OCI-LY7 (cell line): Measurements from ENCODE around the gene MBNL3. TPM values are rescaled to one million over a fixed set of nuclear protein-coding genes. Genes with fewer than 3 reads are reported as not detected.

Source experiments
- BruUV-seq: library from RNA; stranded (reverse); fragments of 400-500 nt; replicated peaks from 2 replicates; lab custom pipeline; 2021; lab: Mats Ljungman, UMichigan
- CTCF ChIA-PET: fragments of 300-600 bp; sonication (Branson Sonifier 250); formaldehyde crosslinking; loops from one replicate; lab custom pipeline; 2022; ENCODE audit warnings: antibody characterized with exemption; ENCODE audit not compliant: unreplicated experiment; lab: Charles Lee
- POLR2A ChIA-PET: fragments of 300-600 bp; sonication (Branson Sonifier 250); formaldehyde crosslinking; loops from one replicate; lab custom pipeline; 2022; ENCODE audit warnings: antibody characterized with exemption; lab: Charles Lee
- DNase-seq: peaks from one replicate; pipeline ENCODE4 v3.0.0-alpha.2; 2015; ENCODE audit warnings: low spot score
- H2AFZ ChIP-seq: fragments of 200-600 bp; sonication (generic), shearing (Covaris generic); 2 replicates; pipeline ENCODE4 v1.6.1; 2014; ENCODE audit warnings: mild to moderate bottlenecking, antibody characterized with exemption, low read length, moderate library complexity
- H3K27ac ChIP-seq: fragments of 200-600 bp; sonication (generic); 2 replicates; pipeline ENCODE4 v1.5.1; 2014; ENCODE audit warnings: mixed run types, low read depth, mild to moderate bottlenecking, moderate library complexity, low read length, inconsistent platforms; ENCODE audit not compliant: poor library complexity, severe bottlenecking
- H3K36me3 ChIP-seq: fragments of 200-600 bp; sonication (generic); 2 replicates; pipeline ENCODE4 v1.6.1; 2014; ENCODE audit warnings: mild to moderate bottlenecking, antibody characterized with exemption, low read length, moderate library complexity, mixed read lengths; ENCODE audit not compliant: insufficient read depth
- H3K4me1 ChIP-seq: fragments of 200-600 bp; sonication (generic); 2 replicates; pipeline ENCODE4 v1.5.1; 2014; ENCODE audit warnings: mild to moderate bottlenecking, low read length; ENCODE audit not compliant: insufficient read depth, poor library complexity, severe bottlenecking
- H3K4me2 ChIP-seq: fragments of 200-600 bp; sonication (generic); 2 replicates; pipeline ENCODE4 v1.6.1; 2014; ENCODE audit warnings: mild to moderate bottlenecking, low read length
- H3K4me3 ChIP-seq: fragments of 200-600 bp; sonication (generic); 2 replicates; pipeline ENCODE4 v1.5.1; 2014; ENCODE audit warnings: mild to moderate bottlenecking, low read depth, low read length; ENCODE audit not compliant: poor library complexity, severe bottlenecking
- H3K79me2 ChIP-seq: fragments of 200-600 bp; sonication (generic); 2 replicates; pipeline ENCODE4 v1.6.1; 2016; ENCODE audit warnings: low read depth, mild to moderate bottlenecking, low read length, moderate library complexity, mixed read lengths; ENCODE audit not compliant: insufficient read depth
- H3K9me2 ChIP-seq: fragments of 200-600 bp; sonication (generic); 2 replicates; pipeline ENCODE4 v1.6.1; 2016; ENCODE audit warnings: mild to moderate bottlenecking, low read length, mixed read lengths; ENCODE audit not compliant: insufficient read depth
- H3K9me3 ChIP-seq: fragments of 200-600 bp; sonication (generic); 2 replicates; pipeline ENCODE4 v1.6.1; 2014; ENCODE audit warnings: mild to moderate bottlenecking, mixed run types, low read length, mixed read lengths
- H4K20me1 ChIP-seq: fragments of 200-600 bp; sonication (generic); 2 replicates; pipeline ENCODE4 v1.6.1; 2014; ENCODE audit warnings: mild to moderate bottlenecking, antibody characterized with exemption, low read length, moderate library complexity, mixed read lengths; ENCODE audit not compliant: insufficient read depth
- CTCF ChIP-seq: fragments of 200-600 bp; sonication (generic); conservative IDR thresholded peaks from 2 replicates; pipeline ENCODE4 v1.5.1; 2014; ENCODE audit warnings: mild to moderate bottlenecking, antibody characterized with exemption, low read length, moderate library complexity, mixed read lengths
- EZH2phosphoT487 ChIP-seq: fragments of 200-600 bp; sonication (generic); IDR thresholded peaks from 2 replicates; pipeline ENCODE4 v1.6.1; 2018; ENCODE audit warnings: low read depth, borderline replicate concordance, mild to moderate bottlenecking, mixed run types, antibody characterized with exemption, low read length, moderate library complexity, mixed read lengths
- intact Hi-C: fragments of 100-400 bp; cut with micrococcal nuclease; formaldehyde crosslinking; loops from one replicate; pipeline ENCODE4 v1.10.0; 2022; ENCODE audit not compliant: unreplicated experiment
- total RNA-seq, 2 experiments: library from RNA; depleted of rRNA in 1 of 2; stranded (reverse); fragments of >200 nt in 1 of 2; shearing (Covaris generic) in 1 of 2; gene quantifications; 2 replicates each; pipeline ENCODE4 v1.2.3, GENCODE V29; 2014 to 2022

The MBNL3 gene
- total RNA-seq, 2 experiments from 2014 or later, result 39.4 to 73.9 TPM

GRCh38 chrX:132414404-132414803 is 74.4 kb downstream of the MBNL3 start:
- CTCF ChIA-PET, result no interaction called here

GRCh38 chrX:132413459-132413858 is 75.4 kb downstream of the MBNL3 start:
- intact Hi-C loops, result no loop called here
- CTCF ChIA-PET, result no interaction called here

More at GRCh38 chrX:132414404-132414803, 74.4 kb downstream of the MBNL3 start:
- H3K27ac ChIP-seq, result no peak overlapping the region
- no peak for DNase-seq
- no peaks in the 10 kb centered on the region for H3K9me2 ChIP-seq
- no peak overlapping the region for H3K4me3 ChIP-seq
- intact Hi-C loops, result no loop called here
- TF ChIP-seq EZH2phosphoT487 (no peak), CTCF (no peak)
- no peaks in the 10 kb centered on the region for H3K36me3 ChIP-seq
- POLR2A ChIA-PET, result no interaction called here
- BruUV-seq, result no TSS peak
- H3K4me2 ChIP-seq, result no peak overlapping the region
- no peaks in the 10 kb centered on the region for H4K20me1 ChIP-seq
- H3K9me3 ChIP-seq, result no peaks in the 10 kb centered on the region
- no peaks in the 10 kb centered on the region for H3K4me1 ChIP-seq
- H2AFZ ChIP-seq, result no peak overlapping the region
- H3K79me2 ChIP-seq, result no peaks in the 10 kb centered on the region

More at GRCh38 chrX:132413459-132413858, 75.4 kb downstream of the MBNL3 start:
- Histone ChIP-seq H3K79me2 (no peaks in the 10 kb centered on the region), H4K20me1 (no peaks in the 10 kb centered on the region), H3K4me3 (no peak overlapping the region), H3K27ac (no peak overlapping the region), H3K36me3 (no peaks in the 10 kb centered on the region), H2AFZ (no peak overlapping the region), H3K4me2 (no peak overlapping the region), H3K9me3 (no peaks in the 10 kb centered on the region), H3K9me2 (no peaks in the 10 kb centered on the region), H3K4me1 (no peaks in the 10 kb centered on the region)
- TF ChIP-seq EZH2phosphoT487 (no peak), CTCF (no peak)
- BruUV-seq, result no TSS peak
- no peak for DNase-seq
- POLR2A ChIA-PET, result interaction anchor here (1.4 to 1.7 kb wide), 2 partner anchors 8 to 15 kb away, joined by 3 to 6 read pairs; no protein-coding TSS in a partner anchor
